ENCODE measurements around the gene ATIC. TPM values are rescaled to one million over a fixed set of nuclear protein-coding genes. Genes with fewer than 3 reads are reported as not detected.

The ATIC gene
- total and polyA plus RNA-seq, 2 of the 8 experiments (the other 6 are each of a cell fraction or from before 2014, with no cell fraction given): 139 to 319 TPM

DNA sequence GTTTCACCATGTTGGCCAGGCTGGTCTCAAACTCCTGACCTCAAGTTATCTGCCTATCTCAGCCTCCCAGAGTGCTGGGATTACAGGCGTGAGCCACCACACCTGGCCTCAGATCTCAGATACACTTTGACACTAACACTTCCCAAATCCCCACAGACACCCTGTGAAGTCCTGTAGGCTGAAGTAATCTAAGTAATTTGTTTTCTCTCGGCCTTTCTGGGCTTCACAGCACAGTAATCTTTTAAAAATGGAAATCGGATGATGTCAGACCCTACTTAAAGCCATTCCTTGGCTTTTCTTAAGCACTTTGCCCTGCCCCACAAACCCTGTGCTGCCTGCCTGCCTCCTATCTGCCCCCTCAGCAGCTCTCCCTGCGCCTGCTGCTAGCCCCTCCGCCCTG, 16.2 kb downstream of the ATIC start:
- H3K23ac ChIP-seq (ENCODE audit: insufficient read length): no peak overlapping the region
- H2BK15ac ChIP-seq (ENCODE audit: low read length): no peak overlapping the region
- H3K27ac ChIP-seq (ENCODE audit: low read depth, low read length): no peak overlapping the region
- POLR2A ChIA-PET (ENCODE audit: partially characterized antibody): interaction anchor here (1.2 kb wide), 1 partner anchor 10 kb away, joined by 3 read pairs; no protein-coding TSS in a partner anchor
- no peak overlapping the region for H3K4ac ChIP-seq (replicated peaks; ENCODE audit: insufficient read length, low read depth, low read length)
- no peak overlapping the region for H2BK12ac ChIP-seq (ENCODE audit: low read depth, low read length)
- H3K4me3 ChIP-seq (ENCODE audit: extremely low read depth in 1 of 4, insufficient read depth in 2 of 4, low read depth in 3 of 4, low read length in 4 of 4): no peak overlapping the region
- no peak overlapping the region for H3K56ac ChIP-seq (replicated peaks; ENCODE audit: insufficient read length, low read depth, low read length)
- DNase-seq (ENCODE audit: low read depth in 1 of 2, low spot score in 2 of 2) (no peak), FAIRE-seq (no peak)
- H2AFZ ChIP-seq (ENCODE audit: low read length): no peak overlapping the region
- H3K14ac ChIP-seq (ENCODE audit: insufficient read length): no peak overlapping the region
- no peak overlapping the region for H2BK120ac ChIP-seq (replicated peaks; ENCODE audit: low read depth, low read length)
- CTCF ChIA-PET (ENCODE audit: partially characterized antibody): interaction anchor here (0.7 to 1.6 kb wide), 2 partner anchors 32 to 58 kb away, joined by 3 to 5 read pairs; no protein-coding TSS in a partner anchor
- H3K23me2 ChIP-seq (ENCODE audit: low read depth, low read length): no peaks in the 10 kb centered on the region; the same call in 1 of the 2 replicates
- H2AK5ac ChIP-seq (ENCODE audit: low read depth, low read length): no peak overlapping the region
- no peaks in the 10 kb centered on the region for H3K27me3 ChIP-seq (replicated peaks in 1 of 4; ENCODE audit: control insufficient read depth in 3 of 4, extremely low read depth in 1 of 4, insufficient read depth in 3 of 4, low read length in 3 of 4)
- H3K9ac ChIP-seq (replicated peaks in 1 of 4; ENCODE audit: extremely low read depth in 1 of 4, low read depth in 3 of 4, low read length in 3 of 4): no peak overlapping the region
- H3K9me3 ChIP-seq (ENCODE audit: insufficient read depth in 2 of 2, low read depth in 1 of 2, low read length in 1 of 2): no peaks in the 10 kb centered on the region
- peaks cover 3 to 67% of the 10 kb centered on the region in 2 experiments; a peak in 3 of 4 replicates for H3K79me2 ChIP-seq (ENCODE audit: control insufficient read depth in 1 of 2, insufficient read depth in 2 of 2, low read length in 2 of 2)
- peaks cover 6 to 9% of the 10 kb centered on the region in 2 experiments for H4K20me1 ChIP-seq (replicated peaks in 1 of 2; ENCODE audit: control insufficient read depth in 1 of 2, insufficient read depth in 2 of 2, low read length in 2 of 2)
- H4K5ac ChIP-seq (ENCODE audit: insufficient read length, low read depth, low read length): no peak overlapping the region
- WGBS, 2 experiments (ENCODE audit: extremely low coverage in 1 of 2, insufficient coverage in 1 of 2, insufficient read length in 1 of 2, insufficient replicate concordance in 2 of 2, low coverage in 1 of 2, low lambda C conversion rate in 2 of 2, missing lambda C conversion rate in 1 of 2): 93% methylated on average over 5 of the region's 5 CpGs; no CpG with 5 or more reads in 1 of the 2 experiments
- no peak overlapping the region for H2BK20ac ChIP-seq (ENCODE audit: low read length)
- no peak overlapping the region for H3K4me2 ChIP-seq (ENCODE audit: insufficient read depth in 1 of 2, low read depth in 2 of 2, low read length in 2 of 2)
- H4K8ac ChIP-seq (ENCODE audit: extremely low read depth, insufficient read depth, low read length): no peak overlapping the region
- peaks cover 0 to 2% (median under 1%) of the 10 kb centered on the region in 4 experiments; a peak in 1 of 7 replicates for H3K4me1 ChIP-seq (replicated peaks in 1 of 4; ENCODE audit: control insufficient read depth in 3 of 4, insufficient read depth in 4 of 4, low read length in 3 of 4)
- no peaks in the 10 kb centered on the region; the same call in 1 of the 2 replicates for H3K79me1 ChIP-seq (ENCODE audit: low read depth, low read length)
- no peak overlapping the region for H2BK5ac ChIP-seq (ENCODE audit: low read depth, low read length)
- peaks cover 18 to 78% (median 48%) of the 10 kb centered on the region in 4 experiments for H3K36me3 ChIP-seq (ENCODE audit: control insufficient read depth in 2 of 4, insufficient read depth in 4 of 4, low read length in 3 of 4)
- no peak overlapping the region for H3K18ac ChIP-seq (ENCODE audit: extremely low read depth, low read length)
- no peak overlapping the region for H4K91ac ChIP-seq (replicated peaks; ENCODE audit: insufficient read length, low read length)
- TF ChIP-seq POLR2AphosphoS5 (IDR thresholded peaks at IDR 0.05; ENCODE audit: low read depth, low read length) (no peak), JUND (IDR thresholded peaks at IDR 0.05; ENCODE audit: low read length) (no peak), SAP30 (IDR thresholded peaks at IDR 0.05; ENCODE audit: insufficient read depth, insufficient replicate concordance, low read length) (no peak), BACH1 (IDR thresholded peaks at IDR 0.05; ENCODE audit: low read length) (no peak), TAF7 (optimal IDR thresholded peaks at IDR 0.05; ENCODE audit: borderline replicate concordance, low read depth, low read length) (no peak), RBBP5 (IDR thresholded peaks at IDR 0.05; ENCODE audit: borderline replicate concordance, low read depth, low read length) (no peak), POU5F1 (IDR thresholded peaks at IDR 0.05; ENCODE audit: low read depth, low read length) (no peak), SUZ12 (IDR thresholded peaks at IDR 0.05; ENCODE audit: low read length) (no peak), GABPA (IDR thresholded peaks at IDR 0.05; ENCODE audit: borderline replicate concordance, insufficient read depth, low read length) (no peak), CBX8 (IDR thresholded peaks at IDR 0.05; ENCODE audit: borderline replicate concordance, low read depth, low read length) (no peak), EP300 (IDR thresholded peaks at IDR 0.05; ENCODE audit: borderline replicate concordance in 1 of 2, low read depth in 2 of 2, low read length in 2 of 2) (no peak), NANOG (IDR thresholded peaks at IDR 0.05; ENCODE audit: insufficient read depth, low read depth, low read length, poor library complexity, severe bottlenecking) (no peak), RNF2 (IDR thresholded peaks at IDR 0.05; ENCODE audit: borderline replicate concordance, low read depth, low read length, missing control alignments, poor library complexity, severe bottlenecking) (no peak)
